ENCODE data around the gene HHIPL2. TPM values are rescaled to one million over a fixed set of nuclear protein-coding genes. Genes with fewer than 3 reads are reported as not detected.
"Not testable (repeated sequence)": the region's sequence is repeated elsewhere in the genome, so short reads cannot be mapped to it uniquely, and the experiment has no call there.

Gene HHIPL2
- polyA plus RNA-seq, 10 donors: 0.08 to 0.89 (median 0.20) TPM; not detected in 1

- no peak for DNase-seq
These were observed 7.3 kb downstream of the HHIPL2 start for GRCh38 chr1:222540598-222540995.

GRCh38 chr1:222539951-222540597 is 7.8 kb downstream of the HHIPL2 start:
- DNase-seq: no peak

- DNase-seq: no peak
These were observed 12.4 kb downstream of the HHIPL2 start for GRCh38 chr1:222535455-222535854.

DNA sequence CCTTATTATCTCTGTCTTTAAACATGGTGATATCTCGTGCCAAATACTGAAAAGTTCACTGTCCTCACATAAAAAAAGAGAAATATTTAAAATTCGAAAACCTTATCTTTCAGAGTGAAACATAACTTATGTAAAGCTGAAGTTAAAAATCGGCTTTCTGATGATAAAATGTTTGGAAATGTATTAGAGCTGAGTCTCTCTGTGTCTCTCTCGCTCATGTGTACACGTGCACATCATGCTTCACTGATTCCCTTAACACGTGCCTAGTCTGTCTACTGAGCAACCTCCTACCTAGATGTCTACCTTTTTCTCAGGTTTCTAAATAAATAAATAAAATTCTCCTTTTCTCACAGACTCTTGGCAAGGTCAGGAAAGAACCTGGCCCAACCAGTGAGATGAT is 17.1 kb downstream of the HHIPL2 start:
- DNase-seq: no peak

GRCh38 chr1:222529916-222530315 is 18.0 kb downstream of the HHIPL2 start:
- no peak for DNase-seq

- DNase-seq: no peak
These were observed 18.7 kb downstream of the HHIPL2 start for GRCh38 chr1:222529181-222529580.

DNA sequence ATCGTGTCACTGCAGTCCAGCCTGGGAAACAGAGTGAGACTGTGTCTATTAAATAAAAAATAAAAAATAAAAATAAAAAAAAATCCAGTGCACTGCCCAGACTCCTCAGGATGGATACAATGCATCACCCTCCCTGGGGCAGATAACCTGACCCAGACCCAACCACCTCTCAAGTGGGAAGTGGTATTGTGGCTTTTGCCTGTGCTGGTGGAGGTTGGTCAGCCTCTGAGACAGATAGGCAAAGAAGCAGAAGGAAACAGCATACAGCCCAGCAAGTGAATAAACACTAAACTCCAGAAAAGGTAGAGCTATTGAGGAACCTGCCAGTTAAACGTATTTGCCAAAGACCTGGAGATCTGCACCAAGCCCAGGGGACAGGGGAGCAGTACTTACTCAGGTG is 22.0 kb downstream of the HHIPL2 start:
- no peak for DNase-seq

DNA sequence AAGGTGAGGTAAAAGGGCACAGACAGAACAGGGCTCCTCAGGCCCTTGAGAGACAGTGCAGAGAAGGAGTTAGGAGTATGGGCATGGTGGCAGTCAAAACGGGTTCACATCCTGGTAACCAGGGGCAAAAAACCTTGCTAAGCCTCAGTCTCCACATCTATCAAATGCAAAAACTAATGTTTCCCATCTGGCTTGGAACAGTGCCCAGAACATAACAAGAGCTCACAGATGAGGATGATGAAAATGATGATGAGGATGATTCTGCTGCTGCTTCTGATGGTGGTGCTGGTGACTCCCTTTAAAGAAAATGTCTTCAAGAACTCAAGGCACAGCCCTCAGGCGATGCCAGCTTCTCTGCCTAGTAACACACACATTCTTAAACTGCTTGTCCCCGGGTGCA is 24.1 kb downstream of the HHIPL2 start:
- DNase-seq: peak; percentile 7 to 39 (median 12)

DNA sequence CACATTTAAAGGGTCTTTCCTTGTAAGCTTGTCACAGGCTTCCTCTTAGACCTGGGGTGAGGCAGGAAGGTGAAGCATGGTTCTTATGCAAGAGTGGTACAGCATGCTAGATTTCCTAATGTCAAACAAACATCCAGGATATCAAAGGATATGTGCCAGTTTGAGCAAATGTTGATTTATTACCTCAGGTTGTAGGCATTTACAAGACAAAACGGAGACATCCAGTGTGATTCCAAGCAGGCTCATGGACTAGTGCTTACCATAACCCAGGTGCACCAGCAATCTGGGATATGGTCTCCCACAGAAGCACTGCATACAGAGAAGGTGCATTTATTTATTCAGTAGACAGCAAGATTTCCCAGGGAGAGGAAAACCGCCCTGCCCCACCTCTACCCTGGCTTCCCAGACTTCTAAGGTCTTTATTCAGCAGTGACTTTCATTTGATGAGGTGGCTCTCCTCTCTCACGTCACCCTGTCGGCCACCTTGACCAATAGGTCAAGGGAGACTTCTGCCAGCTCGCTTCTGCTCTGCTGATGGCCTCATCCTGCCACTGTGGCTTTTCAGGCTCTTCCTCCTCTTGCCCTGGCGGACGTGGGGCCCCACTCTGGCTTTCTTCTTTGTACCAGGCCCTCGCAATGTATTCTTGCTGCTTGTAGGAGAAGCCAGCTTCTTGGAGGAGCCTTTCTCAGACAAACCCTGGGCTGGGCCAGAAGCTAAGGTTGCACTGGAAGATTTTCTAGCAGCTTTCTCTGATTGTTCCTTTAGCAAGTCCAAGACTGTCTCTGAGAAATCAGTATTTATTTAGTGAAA is 25.6 kb downstream of the HHIPL2 start:
- no peak for DNase-seq

GRCh38 chr1:222521299-222522104 is 26.4 kb downstream of the HHIPL2 start:
- no peak for DNase-seq

DNA sequence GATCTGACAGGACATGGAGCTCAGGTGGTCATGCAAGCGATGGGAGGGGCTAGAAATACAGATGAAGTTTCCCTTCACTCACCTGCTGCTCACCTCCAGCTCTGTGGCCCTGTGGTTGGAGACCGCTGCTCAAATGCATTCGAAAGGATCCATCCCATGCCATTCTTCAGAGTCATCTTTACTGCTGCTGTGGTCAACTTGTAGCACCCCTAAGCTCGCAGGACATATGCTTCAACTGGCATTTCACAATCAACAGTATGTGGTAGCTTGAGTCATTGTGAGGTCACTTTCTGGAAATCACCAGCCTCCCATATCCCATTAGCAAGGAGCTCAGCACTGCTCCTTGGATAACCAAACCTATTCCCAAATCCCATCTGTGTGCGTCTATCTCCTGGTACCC is 58.4 kb downstream of the HHIPL2 start:
- peak in 1 of 3 donors; percentile 45 for DNase-seq

DNA sequence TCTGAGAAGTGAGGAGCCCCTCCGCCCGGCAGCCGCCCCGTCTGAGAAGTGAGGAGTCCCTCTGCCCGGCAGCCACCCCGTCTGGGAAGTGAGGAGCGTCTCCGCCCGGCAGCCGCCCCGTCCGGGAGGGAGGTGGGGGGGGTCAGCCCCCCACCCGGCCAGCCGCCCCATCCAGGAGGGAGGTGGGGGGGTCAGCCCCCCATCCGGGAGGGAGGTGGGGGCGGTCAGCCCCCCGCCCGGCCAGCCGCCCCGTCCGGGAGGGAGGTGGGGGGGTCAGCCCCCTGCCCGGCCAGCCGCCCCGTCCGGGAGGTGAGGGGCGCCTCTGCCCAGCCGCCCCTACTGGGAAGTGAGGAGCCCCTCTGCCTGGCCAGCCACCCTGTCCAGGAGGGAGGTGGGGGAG is 60.1 kb downstream of the HHIPL2 start:
- DNase-seq: not testable (repeated sequence)

GRCh38 chr1:222484005-222484404 is 63.9 kb downstream of the HHIPL2 start:
- DNase-seq: not testable (repeated sequence)

GRCh38 chr1:222479567-222479966 is 68.3 kb downstream of the HHIPL2 start:
- DNase-seq: not testable (repeated sequence)

- DNase-seq: not testable (repeated sequence)
These were observed 71.5 kb downstream of the HHIPL2 start for GRCh38 chr1:222476436-222476835.

DNA sequence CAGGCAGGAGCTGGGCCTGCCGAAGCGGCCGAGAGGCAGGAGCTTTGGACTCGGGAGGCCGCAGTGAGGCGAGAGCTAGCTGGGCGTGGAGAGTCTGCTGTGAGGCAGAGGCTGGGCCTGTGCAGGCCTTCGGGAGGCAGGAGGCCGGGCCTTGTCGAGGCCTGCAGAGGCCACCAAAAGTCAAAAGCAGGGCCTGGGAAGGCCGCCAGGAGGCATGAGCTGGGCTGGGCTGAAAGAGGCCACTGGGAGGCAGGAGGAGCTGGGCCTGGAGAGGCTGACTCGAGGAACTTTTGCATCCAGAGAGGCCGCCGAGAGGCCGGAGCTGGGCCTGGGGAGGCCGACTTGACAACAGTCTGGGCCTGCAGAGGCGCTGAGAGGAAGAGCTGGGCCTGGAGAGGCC is 74.2 kb downstream of the HHIPL2 start:
- DNase-seq: not testable (repeated sequence)

DNA sequence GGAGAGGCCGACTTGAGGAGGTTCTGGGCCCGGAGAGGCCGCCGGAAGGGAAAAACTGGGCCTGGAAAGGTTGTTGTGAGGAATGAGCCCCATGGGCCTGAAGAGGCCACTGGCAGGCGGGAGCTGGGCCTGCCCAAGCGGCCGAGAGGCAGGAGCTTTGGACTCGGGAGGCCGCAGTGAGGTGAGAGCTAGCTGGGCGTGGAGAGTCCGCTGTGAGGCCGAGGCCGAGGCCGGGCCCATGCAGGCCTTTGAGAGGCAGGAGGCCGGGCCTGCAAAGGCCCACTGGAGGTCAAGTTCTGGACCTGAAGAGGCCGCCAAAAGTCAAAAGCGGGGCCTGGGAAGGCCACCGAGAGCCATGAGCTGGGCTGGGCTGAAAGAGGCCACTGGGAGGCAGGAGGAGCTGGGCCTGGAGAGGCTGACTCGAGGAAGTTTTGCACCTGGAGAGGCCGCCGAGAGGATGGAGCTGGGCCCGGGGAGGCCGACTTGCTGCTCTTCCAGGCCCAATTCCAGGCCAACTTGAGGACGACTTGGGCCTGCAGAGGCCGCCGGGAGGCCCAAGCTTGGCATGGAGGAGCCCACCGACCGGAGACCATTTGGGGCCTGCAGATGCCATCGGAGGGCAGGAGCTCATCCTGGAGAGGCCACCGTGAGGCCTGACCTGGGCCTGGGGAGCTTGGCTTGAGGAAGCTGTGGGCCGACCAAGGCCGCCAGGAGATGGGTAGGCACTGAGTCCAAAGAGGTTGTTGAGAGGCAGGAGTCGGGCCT is 74.9 kb downstream of the HHIPL2 start:
- not testable (repeated sequence) for DNase-seq
